ENCODE measurements around the gene LRBA. TPM values are rescaled to one million over a fixed set of nuclear protein-coding genes. Genes with fewer than 3 reads are reported as not detected.

Gene LRBA
- total and polyA plus RNA-seq, 12 donors = 6.2 to 31.2 (median 23.9) TPM

DNA sequence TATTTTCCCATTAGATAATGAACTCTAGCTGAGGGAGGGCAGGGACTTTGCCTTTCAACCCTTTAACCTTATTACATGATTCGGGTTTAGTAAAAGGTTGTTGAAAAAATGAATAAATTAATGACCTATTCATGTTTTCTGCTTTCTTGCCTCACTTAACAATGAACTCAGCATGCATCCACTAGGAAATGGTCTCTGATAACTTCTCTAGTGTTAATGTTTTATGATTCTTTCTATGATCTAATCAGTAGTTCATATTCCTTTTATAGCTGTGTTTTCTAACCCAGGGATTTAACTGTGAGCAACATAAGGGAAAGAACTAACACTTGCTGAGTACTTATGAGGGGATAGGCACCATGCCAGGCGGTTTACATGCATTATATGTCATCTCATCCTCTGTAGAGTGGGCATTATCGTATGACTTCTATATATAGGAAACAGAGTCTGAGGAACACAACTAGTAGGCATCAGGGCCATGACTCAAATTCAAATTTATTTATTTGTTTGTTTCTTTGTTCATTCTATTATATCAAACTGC is 669.8 kb downstream of the LRBA start:
- no peak for ATAC-seq
- WGBS, 2 donors = 72 to 89% methylated on average over 3 of the region's 3 CpGs
- Histone ChIP-seq H3K9me3 (no peaks in the 10 kb centered on the region), H3K27ac (no peak overlapping the region), H3K36me3 (peaks cover 0 to 5% (median 0%) of the 10 kb centered on the region in 9 donors), H3K4me1 (peaks cover 0 to 14% (median 5%) of the 10 kb centered on the region in 9 donors), H3K4me3 (no peak overlapping the region), H3K27me3 (no peaks in the 10 kb centered on the region)
- no peak for DNase-seq
- TF ChIP-seq, protein P1, sequence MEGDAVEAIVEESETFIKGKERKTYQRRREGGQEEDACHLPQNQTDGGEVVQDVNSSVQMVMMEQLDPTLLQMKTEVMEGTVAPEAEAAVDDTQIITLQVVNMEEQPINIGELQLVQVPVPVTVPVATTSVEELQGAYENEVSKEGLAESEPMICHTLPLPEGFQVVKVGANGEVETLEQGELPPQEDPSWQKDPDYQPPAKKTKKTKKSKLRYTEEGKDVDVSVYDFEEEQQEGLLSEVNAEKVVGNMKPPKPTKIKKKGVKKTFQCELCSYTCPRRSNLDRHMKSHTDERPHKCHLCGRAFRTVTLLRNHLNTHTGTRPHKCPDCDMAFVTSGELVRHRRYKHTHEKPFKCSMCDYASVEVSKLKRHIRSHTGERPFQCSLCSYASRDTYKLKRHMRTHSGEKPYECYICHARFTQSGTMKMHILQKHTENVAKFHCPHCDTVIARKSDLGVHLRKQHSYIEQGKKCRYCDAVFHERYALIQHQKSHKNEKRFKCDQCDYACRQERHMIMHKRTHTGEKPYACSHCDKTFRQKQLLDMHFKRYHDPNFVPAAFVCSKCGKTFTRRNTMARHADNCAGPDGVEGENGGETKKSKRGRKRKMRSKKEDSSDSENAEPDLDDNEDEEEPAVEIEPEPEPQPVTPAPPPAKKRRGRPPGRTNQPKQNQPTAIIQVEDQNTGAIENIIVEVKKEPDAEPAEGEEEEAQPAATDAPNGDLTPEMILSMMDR (IDR thresholded peaks at IDR 0.05) = no peak
- intact Hi-C loops (cut with DNase I) = no loop called here

- Histone ChIP-seq H3K4me1 (peaks cover 0 to 14% (median 5%) of the 10 kb centered on the region in 9 donors), H3K9me3 (no peaks in the 10 kb centered on the region), H3K27ac (peak overlapping the region in 1 of 10 donors; percentile 27), H3K4me3 (no peak overlapping the region), H3K27me3 (no peaks in the 10 kb centered on the region), H3K36me3 (peaks cover 0 to 1% (median 0%) of the 10 kb centered on the region in 9 donors)
- TF ChIP-seq, protein P1 (IDR thresholded peaks at IDR 0.05) = no peak
- ATAC-seq (peak in 5 of 8 donors; percentile 56 to 85 (median 62)), DNase-seq (no peak)
- 54 to 72% methylated on average over 2 of the region's 2 CpGs for WGBS, 2 donors
- intact Hi-C loops (cut with DNase I) = no loop called here
Measured at GRCh38 chr4:150343796-150344195, 671.3 kb downstream of the LRBA start.

GRCh38 chr4:150342945-150343344 is 672.1 kb downstream of the LRBA start:
- Histone ChIP-seq H3K36me3 (no peaks in the 10 kb centered on the region), H3K27me3 (no peaks in the 10 kb centered on the region), H3K4me1 (peaks cover 0 to 21% (median 7%) of the 10 kb centered on the region in 9 donors), H3K4me3 (no peak overlapping the region), H3K9me3 (no peaks in the 10 kb centered on the region), H3K27ac (peak overlapping the region in 6 of 10 donors; percentile 10 to 56 (median 38))
- ATAC-seq (peak; percentile 65 to 97 (median 87)), DNase-seq (peak; percentile 43 to 49)
- intact Hi-C loops (cut with DNase I) = no loop called here
- WGBS, 2 donors = 58 to 66% methylated on average over 2 of the region's 2 CpGs
- TF ChIP-seq, protein P1 (IDR thresholded peaks at IDR 0.05) = no peak

GRCh38 chr4:150337734-150338133 is 677.4 kb downstream of the LRBA start:
- TF ChIP-seq, protein P1 (IDR thresholded peaks at IDR 0.05) = no peak
- peak in 1 of 8 donors; percentile 41 for ATAC-seq
- WGBS, 2 donors = 29 to 46% methylated on average over 3 of the region's 3 CpGs

More at GRCh38 chr4:150337734-150338133, 677.4 kb downstream of the LRBA start:
- intact Hi-C loops (cut with DNase I) = no loop called here
- no peak for DNase-seq
- Histone ChIP-seq H3K4me3 (no peak overlapping the region), H3K36me3 (no peaks in the 10 kb centered on the region), H3K9me3 (no peaks in the 10 kb centered on the region), H3K27ac (no peak overlapping the region), H3K4me1 (peaks cover 0 to 31% (median 8%) of the 10 kb centered on the region in 9 donors), H3K27me3 (no peaks in the 10 kb centered on the region)
